Testis (tissue), 3 donors: ENCODE measurements around the gene RAMP2. TPM values are rescaled to one million over a fixed set of nuclear protein-coding genes. Genes with fewer than 3 reads are reported as not detected.
A peak's percentile ranks its signal among the peaks of the same experiment; 100 is the strongest.

Experiments used
- DNase-seq: peaks from one replicate; pipeline ENCODE4 v3.0.0-alpha.2; 2019
- H3K27ac ChIP-seq, 2 donors: fragments of 200-600 bp; sonication (generic); one replicate each; pipeline ENCODE4 v1.5.1; 2019
- H3K27me3 ChIP-seq: fragments of 200-600 bp; sonication (generic); one replicate; pipeline ENCODE4 v1.5.1; 2019
- H3K36me3 ChIP-seq: fragments of 200-600 bp; sonication (generic); one replicate; pipeline ENCODE4 v1.5.1; 2017; ENCODE audit warnings: low read depth; ENCODE audit errors: missing control alignments
- H3K4me1 ChIP-seq: fragments of 200-600 bp; sonication (generic); one replicate; pipeline ENCODE4 v1.5.1; 2019
- H3K4me3 ChIP-seq, 2 donors: fragments of 200-600 bp; sonication (generic); one replicate each; pipeline ENCODE4 v1.5.1; 2017 to 2019
- H3K9me3 ChIP-seq: fragments of 200-600 bp; sonication (generic); one replicate; pipeline ENCODE4 v1.5.1; 2017
- POLR2A ChIP-seq: fragments of 450-650 bp; IDR thresholded peaks from one replicate; pipeline ENCODE4 v1.6.1; 2017; ENCODE audit warnings: antibody characterized with exemption, mild to moderate bottlenecking, moderate library complexity
- WGBS, 2 donors: methylation state at CpG; one replicate each; pipeline ENCODE4 v1.1.5; 2018; 5-methylcytosine and 5-hydroxymethylcytosine counted together
- intact Hi-C: fragments of 100-400 bp; cut with DNase I; formaldehyde crosslinking; loops from one replicate; pipeline ENCODE4 v1.15.1; 2023; ENCODE audit warnings: low total_unique reads
- polyA plus RNA-seq: library from polyadenylated mRNA; stranded (reverse); fragments of 350-450 nt; fragmentation: Illumina TruSeq; extraction: RNeasy Lipid Tissue Mini Kit (QIAGEN cat#74804); gene quantifications from one replicate; pipeline ENCODE4 v1.2.3, GENCODE V29; 2014; ENCODE audit warnings: low read depth, low replicate concordance; ENCODE audit not compliant: insufficient read depth
- total RNA-seq, 2 donors: library from RNA; depleted of rRNA; stranded (reverse); fragments of >200 nt; gene quantifications; one replicate each; pipeline ENCODE4 v1.2.3, GENCODE V29; 2016
- TF ChIP-seq, protein P1 (sequence below), 3 experiments: fragments of 450-650 bp in 2 of 3; fragments of 200-600 bp in 1 of 3; sonication (generic) in 1 of 3; IDR thresholded peaks; one replicate each; pipeline ENCODE4 v1.5.1; 2016 to 2019; ENCODE audit warnings: antibody characterized with exemption in 3 of 3, mild to moderate bottlenecking in 2 of 3, moderate library complexity in 1 of 3

Gene RAMP2
- total and polyA plus RNA-seq, 3 donors from 2014 or later, result 6.9 to 38.2 (median 14.6) TPM

DNA sequence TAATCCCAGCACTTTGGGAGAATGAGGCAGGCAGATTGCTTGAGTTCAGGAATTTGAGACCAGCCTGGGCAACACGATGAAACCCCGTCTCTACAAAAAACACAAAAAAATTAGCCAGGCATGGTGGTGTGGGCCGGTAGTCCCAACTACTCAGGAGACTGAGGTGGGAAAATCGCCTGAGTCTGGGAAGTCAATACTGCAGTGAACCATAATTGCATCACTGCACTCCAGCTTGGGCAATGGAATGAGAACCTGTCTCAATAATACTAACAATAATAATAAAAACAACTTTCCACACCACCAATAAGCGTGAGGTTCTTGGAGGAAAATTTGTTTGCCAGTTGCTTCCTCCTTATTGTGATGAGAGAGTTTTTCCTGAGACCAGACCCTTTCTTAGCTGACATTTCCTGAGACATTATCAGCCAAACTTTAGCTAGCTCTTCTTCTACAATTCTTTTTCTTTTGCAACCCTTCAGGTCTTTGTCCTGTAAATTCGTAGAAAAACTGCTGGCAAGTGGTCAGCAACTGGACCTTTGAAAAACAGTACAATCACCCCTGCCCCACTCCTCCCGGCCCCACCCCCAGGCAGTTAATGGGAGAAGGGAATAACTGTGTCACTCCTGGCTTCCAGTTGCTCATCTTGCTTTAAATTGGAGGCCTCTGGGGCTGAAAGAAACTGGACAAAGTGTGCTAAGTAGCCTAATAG lies 12.7 kb upstream of the RAMP2 start:
- WGBS, 2 donors, result 49 to 58% methylated on average over 7 of the region's 7 CpGs

DNA sequence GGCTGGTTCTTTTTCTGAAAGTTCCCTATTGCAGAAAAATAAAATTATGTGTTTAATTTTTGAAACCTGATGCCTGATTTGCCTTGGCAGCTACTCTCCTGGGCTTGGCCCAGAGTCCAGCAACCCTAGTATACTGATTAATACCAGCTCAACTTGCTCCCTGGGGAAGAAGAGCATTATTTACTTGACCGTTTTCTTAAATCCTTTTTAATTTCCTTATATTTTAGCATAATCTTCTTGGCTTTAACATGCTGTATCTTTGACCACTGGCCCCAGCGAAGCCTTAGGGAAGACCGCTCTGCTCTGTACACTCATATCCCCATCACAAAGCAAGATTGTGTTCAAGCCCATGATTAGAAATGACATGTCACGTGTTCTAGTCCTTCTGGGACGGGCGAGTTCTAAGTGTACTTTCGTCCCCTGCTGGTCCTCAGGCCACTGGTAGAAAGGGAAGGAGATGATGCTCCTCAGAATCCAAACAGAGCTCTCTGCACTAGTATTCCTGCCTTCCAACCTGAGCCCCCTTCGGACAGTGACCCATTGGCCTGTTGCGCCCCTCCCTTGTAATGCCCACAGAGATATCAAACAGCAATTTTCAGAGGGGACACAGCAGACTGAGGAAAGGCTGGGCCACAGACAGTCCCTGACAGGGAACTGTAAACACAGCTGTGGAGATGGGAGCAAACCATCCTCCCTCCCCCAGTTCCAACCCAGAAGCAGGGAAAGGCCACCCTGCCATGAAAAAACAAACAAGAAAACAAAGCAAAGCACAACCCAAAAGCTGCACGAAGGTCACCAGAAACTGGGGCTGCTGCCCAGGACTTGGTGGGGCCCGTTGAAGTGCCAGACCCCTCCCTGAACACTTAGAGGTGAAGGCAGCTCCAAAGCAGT lies 11.9 kb upstream of the RAMP2 start:
- Histone ChIP-seq H3K4me1 (peaks cover 16% of the 10 kb centered on the region), H3K36me3 (no peaks in the 10 kb centered on the region), H3K4me3 (no peak overlapping the region), H3K27me3 (no peaks in the 10 kb centered on the region), H3K9me3 (no peaks in the 10 kb centered on the region), H3K27ac (peak overlapping the region; percentile 52 to 71)
- WGBS, 2 donors, result 51 to 52% methylated on average over 11 of the region's 11 CpGs
- intact Hi-C loops, result no loop called here
- TF ChIP-seq, protein P1, sequence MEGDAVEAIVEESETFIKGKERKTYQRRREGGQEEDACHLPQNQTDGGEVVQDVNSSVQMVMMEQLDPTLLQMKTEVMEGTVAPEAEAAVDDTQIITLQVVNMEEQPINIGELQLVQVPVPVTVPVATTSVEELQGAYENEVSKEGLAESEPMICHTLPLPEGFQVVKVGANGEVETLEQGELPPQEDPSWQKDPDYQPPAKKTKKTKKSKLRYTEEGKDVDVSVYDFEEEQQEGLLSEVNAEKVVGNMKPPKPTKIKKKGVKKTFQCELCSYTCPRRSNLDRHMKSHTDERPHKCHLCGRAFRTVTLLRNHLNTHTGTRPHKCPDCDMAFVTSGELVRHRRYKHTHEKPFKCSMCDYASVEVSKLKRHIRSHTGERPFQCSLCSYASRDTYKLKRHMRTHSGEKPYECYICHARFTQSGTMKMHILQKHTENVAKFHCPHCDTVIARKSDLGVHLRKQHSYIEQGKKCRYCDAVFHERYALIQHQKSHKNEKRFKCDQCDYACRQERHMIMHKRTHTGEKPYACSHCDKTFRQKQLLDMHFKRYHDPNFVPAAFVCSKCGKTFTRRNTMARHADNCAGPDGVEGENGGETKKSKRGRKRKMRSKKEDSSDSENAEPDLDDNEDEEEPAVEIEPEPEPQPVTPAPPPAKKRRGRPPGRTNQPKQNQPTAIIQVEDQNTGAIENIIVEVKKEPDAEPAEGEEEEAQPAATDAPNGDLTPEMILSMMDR (IDR thresholded peaks at IDR 0.05), result no peak
- no peak for TF ChIP-seq POLR2A
- DNase-seq, result no peak

More for the DNA sequence above, 12.7 kb upstream of the RAMP2 start:
- intact Hi-C loops, result no loop called here
- TF ChIP-seq, protein P1 (IDR thresholded peaks at IDR 0.05), result no peak
- DNase-seq, result peak; percentile 58
- peak overlapping the region; percentile 52 to 71 for H3K27ac ChIP-seq
- peaks cover 24% of the 10 kb centered on the region for H3K4me1 ChIP-seq
- H3K4me3 ChIP-seq, result no peak overlapping the region
- no peaks in the 10 kb centered on the region for H3K36me3 ChIP-seq
- no peaks in the 10 kb centered on the region for H3K27me3 ChIP-seq
- H3K9me3 ChIP-seq, result no peaks in the 10 kb centered on the region

DNA sequence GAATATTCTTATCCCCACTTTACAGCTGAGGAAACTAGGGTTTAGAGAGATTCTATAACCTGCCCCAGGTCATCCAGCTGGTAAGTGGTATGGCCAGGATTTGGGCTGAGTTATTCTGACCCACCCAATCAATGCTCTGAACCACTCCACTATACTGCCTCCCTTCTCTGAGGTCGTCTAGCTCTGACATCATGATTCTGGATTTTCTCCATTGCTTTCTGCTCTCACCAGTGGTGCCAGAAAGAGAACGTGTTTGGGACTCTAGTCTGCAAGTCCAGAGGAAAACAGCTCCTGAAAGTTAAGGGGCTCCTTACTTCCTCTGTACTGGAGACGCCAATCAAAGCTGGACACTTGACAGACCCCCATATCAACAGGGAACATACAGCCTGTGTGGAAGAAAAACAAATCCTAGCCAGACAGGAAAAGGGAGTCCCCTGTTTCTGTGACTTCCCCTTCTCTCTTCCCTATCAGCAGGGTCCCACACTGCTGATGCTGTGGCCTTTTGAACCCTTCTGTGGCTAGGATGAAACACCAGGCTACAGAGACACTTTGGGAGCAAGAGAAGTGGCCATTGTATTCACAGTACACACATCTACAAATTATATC lies 10.2 kb upstream of the RAMP2 start:
- no peaks in the 10 kb centered on the region for H3K27me3 ChIP-seq
- peaks cover 16% of the 10 kb centered on the region for H3K4me1 ChIP-seq
- no peak for DNase-seq
- no peaks in the 10 kb centered on the region for H3K9me3 ChIP-seq
- TF ChIP-seq, protein P1 (IDR thresholded peaks at IDR 0.05), result no peak
- no peak for TF ChIP-seq POLR2A
- H3K36me3 ChIP-seq, result no peaks in the 10 kb centered on the region
- H3K27ac ChIP-seq, result peak overlapping the region in 1 of 2 donors; percentile 25
- 37 to 57% methylated on average over 3 of the region's 3 CpGs for WGBS, 2 donors
- intact Hi-C loops, result no loop called here
- H3K4me3 ChIP-seq, result no peak overlapping the region

DNA sequence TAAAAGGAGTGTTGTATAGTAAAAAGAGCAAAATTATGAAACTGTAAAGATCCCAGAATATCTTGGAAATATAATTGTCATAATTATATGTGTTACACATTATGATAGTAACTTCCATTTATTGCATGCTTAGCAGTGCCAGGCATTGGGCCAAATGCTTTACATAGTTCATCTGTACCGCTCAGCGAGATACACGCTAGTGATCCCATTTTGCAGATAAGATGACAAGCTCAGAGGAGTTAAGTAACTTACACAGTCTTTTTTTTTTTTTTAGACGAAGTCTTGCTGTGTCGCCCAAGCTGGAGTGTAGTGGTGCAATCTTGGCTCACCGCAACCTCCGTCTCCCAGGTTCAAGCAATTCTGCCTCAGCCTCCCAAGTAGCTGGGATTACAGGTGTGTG lies 9.4 kb upstream of the RAMP2 start:
- Histone ChIP-seq H3K4me1 (peaks cover 16% of the 10 kb centered on the region), H3K36me3 (no peaks in the 10 kb centered on the region), H3K4me3 (no peak overlapping the region), H3K27me3 (no peaks in the 10 kb centered on the region), H3K9me3 (no peaks in the 10 kb centered on the region), H3K27ac (no peak overlapping the region)
- TF ChIP-seq POLR2A, result no peak
- DNase-seq, result no peak
- intact Hi-C loops, result no loop called here
- 84 to 88% methylated on average over 7 of the region's 7 CpGs for WGBS, 2 donors

DNA sequence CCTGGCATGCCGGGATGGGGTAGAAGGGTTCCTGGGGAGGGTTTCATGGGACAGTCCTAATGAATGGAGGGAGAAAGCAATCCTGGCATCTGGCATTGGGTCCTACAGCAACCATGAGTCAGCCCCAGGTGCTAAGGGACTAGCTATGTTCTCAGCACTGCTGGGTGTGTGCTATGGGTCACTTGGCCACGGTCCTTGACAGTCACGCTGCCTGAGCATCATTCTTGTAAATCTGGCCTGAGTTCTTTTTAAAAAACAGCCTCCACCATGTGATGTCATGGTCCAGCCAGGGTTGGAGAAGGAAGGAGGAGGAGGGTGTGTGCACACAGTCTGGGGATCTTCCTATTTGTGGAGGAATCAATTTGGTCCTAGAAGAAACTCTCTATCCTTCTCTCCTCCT lies 6.2 kb upstream of the RAMP2 start:
- H3K36me3 ChIP-seq, result no peaks in the 10 kb centered on the region
- H3K4me3 ChIP-seq, result no peak overlapping the region
- intact Hi-C loops, result no loop called here
- H3K9me3 ChIP-seq, result no peaks in the 10 kb centered on the region
- H3K27me3 ChIP-seq, result no peaks in the 10 kb centered on the region
- no peak for DNase-seq
- TF ChIP-seq POLR2A, result no peak
- TF ChIP-seq, protein P1 (IDR thresholded peaks at IDR 0.05), result no peak
- 84 to 98% methylated on average over 3 of the region's 3 CpGs for WGBS, 2 donors
- H3K27ac ChIP-seq, result no peak overlapping the region
- H3K4me1 ChIP-seq, result peaks cover 4% of the 10 kb centered on the region
